PC-3 (cell line): Measurements from ENCODE around the gene PTPRR. TPM values are rescaled to one million over a fixed set of nuclear protein-coding genes. Genes with fewer than 3 reads are reported as not detected.
A peak's percentile ranks its signal among the peaks of the same experiment; 100 is the strongest.

Experiments
- ATAC-seq: fragments of 200-7000 bp; cut with Tn5 transposase; 2 replicates; pipeline ENCODE4 v1.9.1; 2020; ENCODE audit warnings: mild to moderate bottlenecking, moderate library complexity
- BruUV-seq: library from RNA; stranded (reverse); fragments of 400-500 nt; replicated peaks from 2 replicates; lab custom pipeline; 2021; lab: Mats Ljungman, UMichigan
- CTCF ChIA-PET: fragments of 300-600 bp; sonication (Branson Sonifier 250); formaldehyde crosslinking; loops from one replicate; lab custom pipeline; 2022; ENCODE audit warnings: antibody characterized with exemption; lab: Charles Lee
- POLR2A ChIA-PET: fragments of 300-600 bp; sonication (Branson Sonifier 250); formaldehyde crosslinking; loops from one replicate; lab custom pipeline; 2022; ENCODE audit warnings: antibody characterized with exemption; ENCODE audit not compliant: unreplicated experiment; lab: Charles Lee
- DNase-seq: peaks from one replicate; pipeline ENCODE4 v3.0.0-alpha.2; 2015
- H2AFZ ChIP-seq: fragments of 300-600 bp; sonication (generic); 2 replicates; pipeline ENCODE4 v1.6.0; 2016; ENCODE audit warnings: antibody characterized with exemption, low read length
- H3F3A ChIP-seq: fragments of 300-600 bp; sonication (generic); one replicate; pipeline ENCODE4 v1.6.0; 2017; ENCODE audit warnings: antibody characterized with exemption, low read length, control low read depth, mild to moderate bottlenecking; ENCODE audit not compliant: unreplicated experiment
- H3K27ac ChIP-seq: fragments of 300-600 bp; sonication (generic); 2 replicates; pipeline ENCODE4 v1.5.1; 2016; ENCODE audit warnings: mild to moderate bottlenecking, low read length
- H3K27me3 ChIP-seq: fragments of 300-600 bp; sonication (generic); 2 replicates; pipeline ENCODE4 v1.6.1; 2016; ENCODE audit warnings: low read length, mixed read lengths
- H3K36me3 ChIP-seq: fragments of 300-600 bp; sonication (generic); 2 replicates; pipeline ENCODE4 v1.6.1; 2016; ENCODE audit warnings: low read depth, mixed run types, low read length, mixed read lengths
- H3K4me1 ChIP-seq: fragments of 300-600 bp; sonication (generic); 2 replicates; pipeline ENCODE4 v1.5.1; 2016; ENCODE audit warnings: low read length; ENCODE audit not compliant: insufficient read depth
- H3K4me2 ChIP-seq: fragments of 300-600 bp; sonication (generic); 2 replicates; pipeline ENCODE4 v1.6.0; 2016; ENCODE audit warnings: low read length
- H3K4me3 ChIP-seq: fragments of 300-600 bp; sonication (generic); 2 replicates; pipeline ENCODE4 v1.5.1; 2016; ENCODE audit warnings: mild to moderate bottlenecking, low read length, mixed read lengths
- H3K79me2 ChIP-seq: fragments of 300-600 bp; sonication (generic); 2 replicates; pipeline ENCODE4 v1.6.1; 2017; ENCODE audit warnings: low read length, mixed read lengths
- H3K9ac ChIP-seq: fragments of 300-600 bp; sonication (generic); 2 replicates; pipeline ENCODE4 v1.6.0; 2016; ENCODE audit warnings: mild to moderate bottlenecking, low read length
- H3K9me2 ChIP-seq: fragments of 300-600 bp; sonication (generic); replicated peaks from 2 replicates; pipeline ENCODE4 v1.6.1; 2016; ENCODE audit warnings: mixed run types, low read length, mixed read lengths
- H3K9me3 ChIP-seq: fragments of 300-600 bp; sonication (generic); 2 replicates; pipeline ENCODE4 v1.6.1; 2016; ENCODE audit warnings: low read length, mixed read lengths
- H4K20me1 ChIP-seq: fragments of 300-600 bp; sonication (generic); 2 replicates; pipeline ENCODE4 v1.6.1; 2016; ENCODE audit warnings: low read length, mixed read lengths
- CTCF ChIP-seq: fragments of 300-600 bp; sonication (generic); conservative IDR thresholded peaks from 2 replicates; pipeline ENCODE4 v1.5.1; 2017; ENCODE audit warnings: antibody characterized with exemption, low read depth, mild to moderate bottlenecking, low read length
- EZH2 ChIP-seq: fragments of 300-600 bp; sonication (generic); IDR thresholded peaks from one replicate; pipeline ENCODE4 v1.6.1; 2017; ENCODE audit warnings: antibody characterized with exemption, mild to moderate bottlenecking, low read length; ENCODE audit not compliant: unreplicated experiment
- EZH2phosphoT487 ChIP-seq: fragments of 300-600 bp; sonication (generic); IDR thresholded peaks from 2 replicates; pipeline ENCODE4 v1.6.1; 2018; ENCODE audit warnings: mild to moderate bottlenecking, antibody characterized with exemption, low read length, borderline replicate concordance
- intact Hi-C: fragments of 100-400 bp; cut with micrococcal nuclease; formaldehyde crosslinking; loops from 2 replicates; pipeline ENCODE4 v1.9.0; 2023
- total RNA-seq: library from RNA; depleted of rRNA; stranded (reverse); fragments of >200 nt; gene quantifications from 2 replicates; pipeline ENCODE4 v1.2.3, GENCODE V29; 2014

The PTPRR gene
- total RNA-seq, 1 experiment from 2014 or later: 3.1 TPM

GRCh38 chr12:70721216-70721615 is 199.3 kb downstream of the PTPRR start:
- Histone ChIP-seq H3K9ac (no peak overlapping the region), H3K79me2 (no peaks in the 10 kb centered on the region), H3K27me3 (no peaks in the 10 kb centered on the region), H3K4me3 (no peak overlapping the region), H3K9me2 (no peaks in the 10 kb centered on the region), H4K20me1 (no peaks in the 10 kb centered on the region), H3K36me3 (no peaks in the 10 kb centered on the region; the same call in 1 of the 2 replicates), H3F3A (no peaks in the 10 kb centered on the region), H3K27ac (no peak overlapping the region), H2AFZ (no peak overlapping the region), H3K4me1 (no peaks in the 10 kb centered on the region), H3K9me3 (no peaks in the 10 kb centered on the region), H3K4me2 (no peak overlapping the region)
- BruUV-seq: no TSS peak
- ATAC-seq (no peak), DNase-seq (no peak)
- TF ChIP-seq EZH2phosphoT487 (no peak), EZH2 (no peak), CTCF (no peak)
- intact Hi-C loops: loop anchor here (10.0 kb wide), 1 partner anchor 356 kb away; the partner anchor contains the start of gene KCNMB4
- POLR2A ChIA-PET: no interaction called here
- CTCF ChIA-PET: no interaction called here

GRCh38 chr12:70719672-70720420 is 200.7 kb downstream of the PTPRR start:
- no peaks in the 10 kb centered on the region for H3K9me2 ChIP-seq
- no peaks in the 10 kb centered on the region for H3K79me2 ChIP-seq
- ChIA-PET POLR2A (no interaction called here), CTCF (no interaction called here)
- BruUV-seq: no TSS peak
- H3K4me2 ChIP-seq: peak overlapping the region; percentile 55
- no peaks in the 10 kb centered on the region; the same call in 1 of the 2 replicates for H3K36me3 ChIP-seq
- H4K20me1 ChIP-seq: no peaks in the 10 kb centered on the region
- peak; percentile 51; the same call in 1 of the 2 replicates for ATAC-seq
- no peaks in the 10 kb centered on the region for H3K4me1 ChIP-seq
- no peak overlapping the region for H3K4me3 ChIP-seq
- H2AFZ ChIP-seq: peak overlapping the region; percentile 71
- TF ChIP-seq CTCF: peak; percentile 98
- TF ChIP-seq EZH2: no peak
- H3K27me3 ChIP-seq: no peaks in the 10 kb centered on the region
- H3K27ac ChIP-seq: no peak overlapping the region
- H3K9ac ChIP-seq: no peak overlapping the region
- DNase-seq: peak; percentile 46
- intact Hi-C loops: loop anchor here (1.0 to 10.0 kb wide), 2 partner anchors 130 to 355 kb away; partner anchors contain the start of gene KCNMB4
- H3F3A ChIP-seq: no peaks in the 10 kb centered on the region
- no peaks in the 10 kb centered on the region for H3K9me3 ChIP-seq

GRCh38 chr12:70719071-70719470 is 201.5 kb downstream of the PTPRR start:
- Histone ChIP-seq H3K4me3 (no peak overlapping the region), H3K9me2 (no peaks in the 10 kb centered on the region), H3K4me1 (no peaks in the 10 kb centered on the region), H3K36me3 (no peaks in the 10 kb centered on the region; the same call in 1 of the 2 replicates), H3K9me3 (no peaks in the 10 kb centered on the region), H2AFZ (peak overlapping the region; percentile 51; the same call in 1 of the 2 replicates), H3K27ac (no peak overlapping the region), H4K20me1 (no peaks in the 10 kb centered on the region), H3K27me3 (no peaks in the 10 kb centered on the region), H3F3A (no peaks in the 10 kb centered on the region), H3K9ac (no peak overlapping the region), H3K79me2 (no peaks in the 10 kb centered on the region), H3K4me2 (no peak overlapping the region)
- DNase-seq: no peak
- CTCF ChIA-PET: no interaction called here
- POLR2A ChIA-PET: no interaction called here
- TF ChIP-seq EZH2phosphoT487 (no peak), EZH2 (no peak), CTCF (no peak)
- ATAC-seq: no peak
- intact Hi-C loops: no loop called here
- BruUV-seq: no TSS peak
